ENCODE data around the gene MESP2.

Gene MESP2

GRCh38 chr15:89756897-89757296 lies 19.2 kb upstream of the MESP2 start:
- DNase-seq, result no peak

GRCh38 chr15:89758283-89758682 lies 17.8 kb upstream of the MESP2 start:
- DNase-seq, result no peak

- no peak for DNase-seq
Measured at GRCh38 chr15:89758981-89759380, 17.2 kb upstream of the MESP2 start.

- DNase-seq, result no peak
Measured at GRCh38 chr15:89759835-89760234, 16.3 kb upstream of the MESP2 start.

GRCh38 chr15:89760303-89761008 lies 15.7 kb upstream of the MESP2 start:
- peak; percentile 3 for DNase-seq

GRCh38 chr15:89761009-89761831 lies 14.9 kb upstream of the MESP2 start:
- DNase-seq, result no peak

- DNase-seq, result no peak
Measured at GRCh38 chr15:89761929-89762328, 14.2 kb upstream of the MESP2 start.

- no peak for DNase-seq
Measured at GRCh38 chr15:89765694-89766093, 10.4 kb upstream of the MESP2 start.

GRCh38 chr15:89766357-89767311 lies 9.5 kb upstream of the MESP2 start:
- DNase-seq, result no peak

- no peak for DNase-seq
Measured at GRCh38 chr15:89767411-89767915, 8.7 kb upstream of the MESP2 start.

- DNase-seq, result no peak
Measured at GRCh38 chr15:89768071-89768500, 8.0 kb upstream of the MESP2 start.

GRCh38 chr15:89769366-89769765 lies 6.8 kb upstream of the MESP2 start:
- DNase-seq, result no peak

- no peak for DNase-seq
Measured at GRCh38 chr15:89770041-89770440, 6.1 kb upstream of the MESP2 start.

- no peak for DNase-seq
Measured at GRCh38 chr15:89772932-89773583, 3.1 kb upstream of the MESP2 start.

- DNase-seq, result no peak
Measured at GRCh38 chr15:89774492-89774891, 1.6 kb upstream of the MESP2 start.

GRCh38 chr15:89775815-89776214 lies 317 bp upstream of the MESP2 start:
- DNase-seq, result no peak

GRCh38 chr15:89777073-89777751 lies 1.1 kb downstream of the MESP2 start:
- DNase-seq, result no peak

- no peak for DNase-seq
Measured at GRCh38 chr15:89777782-89778380, 1.7 kb downstream of the MESP2 start.

- no peak for DNase-seq
Measured at GRCh38 chr15:89778861-89779260, 2.7 kb downstream of the MESP2 start.

- DNase-seq, result no peak
Measured at GRCh38 chr15:89780601-89781000, 4.5 kb downstream of the MESP2 start.

- DNase-seq, result no peak
Measured at GRCh38 chr15:89781055-89781454, 4.9 kb downstream of the MESP2 start.

Measured in NCI-H1092 (cell line).